ENCODE measurements around the gene ADGRD1.

Gene ADGRD1

DNA sequence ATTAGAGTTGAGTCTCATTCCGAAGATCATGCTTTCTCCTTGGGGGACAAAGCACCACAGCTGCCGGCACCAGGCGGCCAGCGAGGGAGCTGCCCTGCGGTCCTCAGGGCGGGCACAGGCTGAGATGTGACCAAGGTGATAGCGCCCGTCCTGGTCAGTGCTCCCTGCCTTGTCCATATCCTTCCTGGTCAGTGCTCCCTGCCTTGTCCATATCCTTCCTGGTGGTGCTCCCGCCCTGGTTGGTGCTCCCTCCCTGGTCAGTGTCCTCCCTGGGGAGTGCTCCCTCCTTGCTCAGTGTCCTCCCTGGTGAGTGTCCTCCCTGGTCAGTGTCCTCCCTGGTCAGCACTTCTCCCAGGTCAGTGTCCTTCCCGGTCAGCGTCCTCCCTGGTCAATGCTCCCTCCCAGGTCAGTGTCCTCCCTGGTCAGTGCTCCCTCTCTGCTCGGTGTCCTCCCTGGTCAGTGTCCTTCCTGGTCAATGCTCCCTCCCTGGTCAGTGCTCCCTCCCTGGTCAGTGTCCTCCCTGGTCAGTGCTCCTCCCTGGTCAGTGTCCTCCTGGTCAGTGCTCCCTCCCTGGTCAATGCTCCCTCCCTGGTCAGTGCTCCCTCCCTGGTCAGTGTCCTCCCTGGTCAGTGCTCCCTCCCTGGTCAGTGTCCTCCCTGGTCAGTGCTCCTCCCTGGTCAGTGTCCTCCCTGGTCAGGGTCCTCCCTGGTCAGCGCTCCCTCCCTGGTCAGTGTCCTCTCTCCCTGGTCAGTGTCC, 92.2 kb downstream of the ADGRD1 start:
- no peak for DNase-seq

DNA sequence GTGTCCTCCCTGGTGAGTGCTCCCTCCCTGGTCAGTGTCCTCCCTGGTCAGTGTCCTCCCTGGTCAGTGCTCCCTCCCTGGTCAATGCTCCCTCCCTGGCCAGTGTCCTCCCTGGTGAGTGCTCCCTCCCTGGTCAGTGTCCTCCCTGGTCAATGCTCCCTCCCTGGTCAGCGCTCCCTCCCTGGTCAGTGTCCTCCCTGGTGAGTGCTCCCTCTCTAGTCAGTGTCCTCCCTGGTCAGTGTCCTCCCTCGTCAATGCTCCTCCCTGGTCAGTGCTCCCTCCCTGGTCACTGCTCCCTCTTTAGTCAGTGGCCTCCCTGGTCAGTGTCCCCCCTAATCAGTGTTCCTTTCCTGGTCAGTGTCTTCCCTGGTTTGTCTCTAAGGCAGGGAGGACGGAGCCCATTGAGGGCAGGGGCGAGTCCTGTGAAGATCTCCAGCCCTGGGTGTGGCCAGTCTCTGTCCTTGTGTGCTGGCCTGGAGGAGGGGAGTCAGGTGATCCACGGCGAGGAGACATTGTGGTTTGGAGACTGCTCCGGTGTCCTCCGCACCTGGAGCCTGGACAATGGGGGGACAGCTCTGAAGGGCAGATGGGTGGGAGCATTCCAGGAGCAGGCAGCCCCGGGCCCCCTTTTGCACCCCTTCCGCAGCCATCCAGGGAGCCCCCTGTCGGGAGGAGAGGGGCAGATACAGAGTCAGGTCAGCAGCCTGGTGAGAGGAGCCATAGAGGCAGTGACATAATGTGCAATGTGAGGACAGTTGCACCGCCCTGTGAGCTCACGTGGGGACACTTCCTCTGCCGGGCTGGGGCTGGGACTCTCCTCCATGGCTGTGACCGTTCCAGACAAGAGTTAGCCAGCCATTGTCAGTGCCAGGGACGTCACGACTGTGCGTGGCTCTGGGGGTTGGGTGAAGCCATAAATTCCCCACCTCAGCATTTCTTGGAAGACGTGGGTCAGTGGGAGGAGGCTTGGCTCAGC, 93.4 kb downstream of the ADGRD1 start:
- no peak for DNase-seq

DNA sequence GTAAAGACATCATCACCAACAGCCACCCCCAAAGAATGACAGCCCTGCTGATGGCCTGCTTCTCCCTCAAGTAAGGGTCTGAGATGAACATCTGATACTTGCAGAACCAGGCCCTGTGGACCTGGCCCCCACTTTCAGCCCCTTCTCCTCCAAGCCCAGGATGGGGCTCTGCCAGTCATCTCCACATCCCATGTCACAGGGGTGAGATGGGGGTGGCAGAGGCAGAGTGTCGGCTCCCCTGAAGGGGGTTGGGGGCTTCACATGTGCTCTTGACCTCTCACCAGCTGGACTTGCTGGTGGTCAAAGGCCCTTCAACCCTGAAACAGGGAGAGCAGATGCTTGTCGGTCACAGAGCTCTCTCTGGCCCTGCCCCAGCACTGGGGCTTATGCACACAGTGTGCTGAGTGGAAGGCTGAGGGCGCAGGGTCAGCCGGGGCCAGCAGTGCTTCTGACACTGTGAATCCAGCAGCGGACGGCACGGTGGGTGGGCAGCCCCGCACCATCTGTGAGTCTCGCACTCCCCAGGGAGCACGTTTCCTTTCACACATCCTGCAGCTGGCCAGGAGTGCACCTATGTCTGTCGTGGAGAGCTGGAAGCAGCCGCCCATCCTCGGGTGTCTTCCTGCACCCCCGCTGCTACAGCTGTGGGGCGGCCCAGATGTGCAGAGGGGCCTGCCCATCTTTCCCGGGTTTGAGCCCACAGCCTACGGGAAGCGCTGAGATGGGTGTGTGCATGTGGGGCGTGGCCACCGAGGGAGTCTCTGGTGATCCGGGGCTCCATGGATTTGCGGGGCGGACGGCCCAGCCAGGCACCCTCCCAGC, 94.3 kb downstream of the ADGRD1 start:
- DNase-seq = no peak

DNA sequence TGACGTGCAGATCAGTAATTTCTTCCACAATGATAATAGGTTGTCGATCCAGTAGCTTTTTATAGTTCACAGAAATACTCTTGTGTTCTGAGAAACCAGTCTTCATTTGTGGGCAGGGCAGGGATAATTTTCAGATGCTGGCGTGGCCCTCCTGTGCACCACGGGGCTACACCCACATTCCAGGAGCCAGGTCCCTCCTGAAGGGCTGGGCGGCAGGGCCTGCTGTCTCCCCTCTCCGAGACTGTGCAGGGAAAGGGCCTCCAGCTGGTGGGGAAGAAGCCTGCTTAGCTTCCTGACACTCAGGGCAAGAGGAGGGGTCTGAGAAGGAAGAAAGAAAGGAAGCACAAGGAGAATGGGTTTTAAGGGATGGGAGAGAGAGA, 94.9 kb downstream of the ADGRD1 start:
- DNase-seq = no peak

DNA sequence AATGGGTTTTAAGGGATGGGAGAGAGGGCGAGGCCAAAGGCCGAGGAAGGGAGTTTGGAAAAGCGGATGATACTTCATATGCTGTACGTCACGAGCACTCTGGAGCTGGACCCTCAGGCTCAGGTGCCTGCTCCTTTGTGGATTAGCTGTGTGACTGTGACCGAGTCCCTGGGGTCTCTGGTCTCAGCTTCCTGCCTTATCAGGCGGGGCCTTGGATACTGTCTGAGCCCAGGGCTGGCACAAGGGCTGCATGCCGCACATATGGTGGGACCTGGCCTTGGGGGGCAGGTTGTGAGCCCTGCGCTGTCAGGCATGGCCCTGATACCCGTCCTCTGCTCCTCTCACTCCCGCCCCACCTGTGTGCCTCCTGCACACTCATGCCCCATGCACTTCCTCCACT, 95.3 kb downstream of the ADGRD1 start:
- no peak for DNase-seq

DNA sequence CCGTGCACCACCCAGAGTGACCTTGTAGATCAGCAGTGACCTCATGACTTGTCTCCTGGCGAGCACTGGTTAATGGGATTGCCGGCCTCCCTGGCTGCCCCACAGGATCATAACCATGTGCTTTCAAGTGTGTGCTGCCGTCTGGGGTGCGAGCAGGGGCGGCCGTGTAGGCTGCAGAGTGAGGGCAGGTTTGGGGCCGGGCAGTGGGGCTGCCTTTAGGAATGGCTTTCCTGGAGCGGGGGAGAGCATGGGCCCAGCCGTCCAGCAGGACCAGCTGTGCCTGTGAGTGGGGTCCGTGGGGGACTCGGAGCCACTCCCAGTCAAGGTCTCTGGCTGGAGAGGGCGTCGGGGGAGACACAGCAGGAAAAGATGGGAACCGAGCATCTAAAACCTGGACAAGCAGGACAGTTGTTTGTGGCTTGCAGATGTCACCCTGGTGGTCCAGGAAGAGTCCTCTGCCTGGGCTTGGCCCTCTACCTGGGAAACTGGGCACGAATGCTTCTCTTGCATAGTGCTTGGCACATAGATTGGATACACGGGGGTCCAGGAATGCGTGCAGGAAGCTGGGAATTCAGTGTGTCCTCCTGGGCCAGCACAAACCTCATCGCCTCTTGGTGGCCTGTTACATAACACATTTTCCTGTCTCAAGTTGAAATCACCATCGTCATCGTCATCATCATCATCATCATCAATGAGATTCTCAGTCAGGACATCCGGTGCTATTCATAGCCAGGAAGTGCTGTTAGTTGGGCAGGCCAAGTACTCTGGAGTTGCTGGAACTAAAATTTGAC, 96.0 kb downstream of the ADGRD1 start:
- no peak for DNase-seq

DNA sequence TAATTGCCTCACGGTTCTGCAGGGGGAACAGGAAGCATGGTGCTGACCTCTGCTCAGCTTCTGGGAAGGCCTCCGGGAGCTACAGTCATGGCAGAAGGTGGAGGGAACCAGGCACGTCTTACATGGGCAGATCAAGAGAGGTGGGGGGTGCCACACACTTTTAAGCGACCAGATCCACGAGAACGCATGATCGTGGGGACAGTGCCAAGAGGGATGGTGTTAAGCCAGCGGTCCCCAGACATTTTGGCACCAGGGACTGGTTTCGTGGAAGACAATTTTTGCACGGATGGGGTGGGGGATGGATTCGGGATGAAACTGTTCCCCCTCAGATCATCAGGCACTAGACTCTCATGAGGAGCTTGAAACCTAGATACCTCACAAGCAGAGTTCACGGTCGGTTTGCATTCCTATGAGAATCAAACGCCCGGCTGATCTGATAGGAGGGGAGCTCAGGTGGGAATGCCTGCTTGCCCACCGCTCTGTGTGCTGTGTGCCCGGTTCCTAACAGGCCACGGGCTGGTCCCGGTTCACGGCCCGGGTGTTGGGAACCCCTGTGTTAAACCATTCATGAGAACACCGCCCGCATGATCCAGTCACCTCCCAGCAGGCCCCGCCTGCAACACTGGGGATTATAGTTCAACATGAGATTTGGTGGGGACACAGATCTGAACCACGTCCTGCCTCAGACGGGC, 96.9 kb downstream of the ADGRD1 start:
- no peak for DNase-seq

DNA sequence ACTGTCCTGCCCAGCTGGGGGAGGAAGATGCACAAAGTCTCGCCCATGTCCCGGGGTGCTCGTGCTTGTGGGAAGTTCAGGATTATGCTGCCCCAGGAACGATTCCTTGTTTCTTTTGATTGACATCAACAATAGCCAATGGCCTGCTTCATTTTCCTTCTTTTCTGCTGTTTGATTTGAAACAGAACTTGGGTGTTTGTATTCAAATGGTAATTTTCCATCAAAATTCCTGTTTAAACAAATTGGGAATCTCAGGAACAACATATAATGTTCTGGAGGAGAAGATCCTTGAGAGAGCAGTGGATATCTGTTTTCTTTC, 97.4 kb downstream of the ADGRD1 start:
- no peak for DNase-seq

DNA sequence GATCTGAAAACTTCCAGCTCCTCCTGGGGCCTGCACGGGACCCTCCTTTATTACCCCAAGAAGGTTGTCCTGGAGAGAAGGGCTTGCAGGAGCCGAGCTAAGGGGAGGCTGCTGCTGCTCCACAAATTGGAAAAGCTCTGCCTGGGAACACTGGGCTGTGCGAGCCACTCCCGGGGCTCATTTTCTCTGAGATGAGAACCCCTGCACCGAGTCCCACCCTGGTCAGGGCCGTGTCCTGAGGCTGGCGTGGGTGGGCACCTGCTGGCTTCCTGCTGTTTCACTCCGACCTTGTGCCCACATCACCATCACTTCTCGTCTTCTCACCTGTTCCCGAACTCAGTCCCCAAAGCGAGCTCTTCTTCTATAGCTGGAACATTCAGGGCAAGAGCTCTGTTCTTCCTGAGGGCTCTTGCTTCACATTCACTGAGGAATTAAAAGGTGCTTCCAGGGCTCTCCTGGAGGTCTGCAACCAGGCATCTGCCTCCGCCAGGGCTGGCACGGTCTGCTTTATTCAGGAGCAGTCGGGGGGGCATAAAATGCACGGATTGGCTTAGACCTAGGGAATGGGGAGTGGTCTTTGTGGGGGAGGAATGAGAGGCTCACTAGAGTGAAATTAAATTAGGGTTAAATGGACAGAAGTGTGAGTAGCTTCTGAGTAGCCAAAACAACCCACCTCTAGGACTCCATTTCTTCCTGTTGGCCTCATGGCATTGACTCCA, 98.5 kb downstream of the ADGRD1 start:
- no peak for DNase-seq

DNA sequence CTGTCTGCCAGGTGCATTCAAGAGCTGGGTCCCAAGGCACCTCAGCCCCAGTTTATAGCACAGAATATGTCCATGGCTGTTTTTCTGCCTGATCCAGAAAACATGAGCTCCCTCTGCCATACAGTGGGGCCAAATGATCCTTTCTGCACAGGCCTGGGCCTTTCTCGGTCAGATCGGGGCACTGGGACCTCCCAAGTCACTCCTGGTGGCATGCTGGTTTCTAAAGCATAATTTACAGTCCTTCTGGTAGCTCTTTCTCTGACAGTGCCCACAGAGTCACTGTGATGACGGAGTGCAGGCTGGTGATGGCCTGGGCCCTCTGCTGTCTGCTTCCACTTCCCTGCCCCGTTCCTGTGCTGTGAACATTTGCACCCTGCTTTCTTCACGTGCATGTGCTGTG, 99.2 kb downstream of the ADGRD1 start:
- DNase-seq = no peak

DNA sequence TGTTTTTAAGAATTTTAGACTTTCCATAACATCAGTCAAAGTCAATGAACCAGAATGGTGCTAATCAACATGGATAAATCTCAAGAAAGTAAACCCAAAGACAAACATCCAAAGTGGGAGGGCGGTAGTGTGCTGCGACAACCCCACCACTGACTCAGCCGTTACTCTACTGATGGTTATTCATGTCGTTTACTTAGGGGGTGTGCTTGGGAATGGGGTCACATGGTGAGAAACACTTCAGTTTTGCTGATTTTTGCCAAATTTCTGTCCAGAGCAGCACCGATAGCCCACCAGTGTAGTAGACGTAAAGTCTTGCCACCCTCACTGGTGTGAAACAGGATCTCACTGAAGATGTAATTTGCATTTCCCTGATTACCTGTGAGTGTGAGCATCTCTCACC, 99.9 kb downstream of the ADGRD1 start:
- DNase-seq = no peak

DNA sequence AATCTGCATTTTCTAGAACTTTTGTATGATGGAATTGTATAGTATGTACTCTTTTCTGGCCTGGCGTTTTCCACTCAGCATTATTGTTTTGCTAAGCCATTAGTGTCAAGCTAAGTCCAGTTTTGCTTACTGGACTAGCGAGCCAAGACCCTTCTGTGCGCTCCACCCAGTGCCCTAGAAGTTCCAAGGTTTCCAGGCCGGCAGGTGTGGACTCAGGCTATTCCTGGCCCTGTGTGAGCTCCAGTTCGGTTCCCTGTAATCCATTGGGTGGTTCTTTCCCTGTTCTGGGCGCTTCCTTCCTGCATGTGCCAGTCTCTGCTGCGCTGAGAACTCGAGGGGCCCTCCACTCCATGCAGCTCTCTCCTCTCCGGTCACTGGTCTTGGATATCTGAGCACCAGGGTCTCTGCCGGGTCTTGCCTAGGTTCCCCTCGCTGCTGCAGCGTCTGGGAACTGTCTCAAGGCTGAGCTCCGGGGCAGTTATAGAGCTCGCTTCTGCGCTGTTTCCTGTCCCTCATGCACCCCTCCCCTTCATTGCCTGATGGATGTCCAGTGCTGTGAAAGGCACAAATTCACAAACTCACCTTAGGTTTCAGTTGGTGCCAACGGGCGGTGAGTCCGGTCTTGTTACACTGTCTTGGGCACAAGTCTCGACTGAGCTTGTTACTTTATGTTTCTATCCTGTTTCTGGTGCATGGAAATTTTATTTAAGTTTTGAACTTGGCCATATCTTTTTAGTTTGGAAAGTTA, 100.8 kb downstream of the ADGRD1 start:
- DNase-seq = no peak

DNA sequence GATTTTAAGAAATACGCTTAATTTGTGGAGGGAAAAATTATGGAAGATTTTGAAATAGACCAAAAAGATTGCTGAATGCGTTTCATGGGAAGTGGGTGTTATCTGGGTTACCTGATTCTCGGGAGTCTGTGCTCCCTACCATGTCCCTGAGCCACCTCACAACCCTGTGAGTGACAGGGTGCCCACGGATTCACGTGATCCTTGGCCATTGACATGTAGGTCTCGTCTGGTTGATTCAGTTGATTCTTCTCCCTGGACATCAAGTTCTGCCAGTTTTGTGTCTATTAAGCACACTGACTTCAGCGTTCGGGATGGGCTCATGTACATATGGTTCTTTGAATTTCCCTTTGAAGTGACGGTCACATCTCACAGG, 101.4 kb downstream of the ADGRD1 start:
- DNase-seq = no peak

DNA sequence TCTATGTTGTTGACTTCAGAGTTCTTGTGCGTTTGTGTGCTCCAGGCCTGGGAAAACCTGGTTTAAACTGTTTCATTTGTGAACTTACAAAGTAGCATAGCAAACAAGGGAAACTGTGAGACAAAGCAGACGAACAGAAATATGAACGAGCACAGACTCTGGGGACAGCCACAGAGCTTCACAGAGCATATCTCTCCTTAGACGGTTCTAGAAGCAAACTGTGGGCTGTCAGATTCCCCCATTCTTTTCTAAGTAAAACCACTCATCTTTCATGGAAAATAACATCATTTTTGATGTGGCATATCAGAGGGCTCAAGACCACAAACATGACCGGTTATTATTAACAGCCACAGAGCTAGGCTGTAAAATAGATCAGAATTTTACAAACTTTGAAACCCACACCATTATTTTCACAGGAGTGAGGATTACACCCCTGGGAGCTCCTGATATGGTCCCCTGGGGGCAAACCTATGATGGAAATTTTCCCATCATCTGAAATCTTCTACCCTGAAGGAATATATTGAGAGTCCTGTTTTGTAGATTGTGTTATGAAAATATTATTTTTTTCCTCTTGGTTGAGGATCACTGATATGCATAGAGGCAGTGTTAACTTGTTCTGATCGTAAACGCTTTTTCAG, 102.0 kb downstream of the ADGRD1 start:
- no peak for DNase-seq

DNA sequence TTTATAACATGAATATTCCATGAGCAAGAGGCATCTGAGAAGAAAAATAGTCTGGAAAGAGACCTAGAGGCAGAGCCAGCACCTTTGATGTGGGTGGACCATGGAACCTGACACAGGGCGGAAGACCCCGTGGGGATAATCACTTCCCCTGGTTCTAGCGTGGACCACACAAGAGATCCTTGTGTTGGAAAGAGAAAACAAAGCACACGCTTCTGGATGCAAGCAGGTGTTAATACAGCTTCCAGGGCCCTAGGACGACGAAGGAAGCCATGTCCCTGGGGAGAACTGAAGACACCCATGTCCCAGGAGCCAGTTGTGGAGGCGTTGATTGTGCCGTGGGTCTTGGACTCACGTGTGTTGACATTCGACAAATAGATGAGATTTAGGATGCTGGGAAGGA, 102.9 kb downstream of the ADGRD1 start:
- no peak for DNase-seq

DNA sequence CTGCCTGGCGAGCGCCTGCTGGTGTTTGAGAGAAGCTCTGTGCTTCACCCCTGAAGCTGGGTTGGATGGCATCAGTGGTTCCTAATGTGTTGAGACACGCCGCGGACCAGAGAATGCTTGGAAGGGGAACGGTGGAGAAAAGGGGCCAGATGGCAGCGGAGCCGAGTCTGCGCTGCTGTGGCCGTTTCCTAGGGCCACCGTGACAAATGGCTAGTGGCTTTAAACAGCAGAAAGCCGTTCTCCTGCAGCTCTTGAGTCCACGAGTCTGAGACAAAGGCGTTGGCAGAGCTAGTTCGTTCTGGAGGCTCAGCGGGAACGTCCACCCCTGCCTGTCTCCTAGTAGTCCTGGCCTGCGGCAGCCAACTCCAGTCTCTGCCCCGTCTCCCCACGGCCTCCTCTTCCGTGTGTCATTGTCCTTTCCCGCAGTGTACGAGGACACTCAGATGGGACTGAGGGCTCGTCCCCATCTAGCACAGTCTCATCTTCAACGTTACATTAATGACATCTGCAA, 103.6 kb downstream of the ADGRD1 start:
- no peak for DNase-seq

DNA sequence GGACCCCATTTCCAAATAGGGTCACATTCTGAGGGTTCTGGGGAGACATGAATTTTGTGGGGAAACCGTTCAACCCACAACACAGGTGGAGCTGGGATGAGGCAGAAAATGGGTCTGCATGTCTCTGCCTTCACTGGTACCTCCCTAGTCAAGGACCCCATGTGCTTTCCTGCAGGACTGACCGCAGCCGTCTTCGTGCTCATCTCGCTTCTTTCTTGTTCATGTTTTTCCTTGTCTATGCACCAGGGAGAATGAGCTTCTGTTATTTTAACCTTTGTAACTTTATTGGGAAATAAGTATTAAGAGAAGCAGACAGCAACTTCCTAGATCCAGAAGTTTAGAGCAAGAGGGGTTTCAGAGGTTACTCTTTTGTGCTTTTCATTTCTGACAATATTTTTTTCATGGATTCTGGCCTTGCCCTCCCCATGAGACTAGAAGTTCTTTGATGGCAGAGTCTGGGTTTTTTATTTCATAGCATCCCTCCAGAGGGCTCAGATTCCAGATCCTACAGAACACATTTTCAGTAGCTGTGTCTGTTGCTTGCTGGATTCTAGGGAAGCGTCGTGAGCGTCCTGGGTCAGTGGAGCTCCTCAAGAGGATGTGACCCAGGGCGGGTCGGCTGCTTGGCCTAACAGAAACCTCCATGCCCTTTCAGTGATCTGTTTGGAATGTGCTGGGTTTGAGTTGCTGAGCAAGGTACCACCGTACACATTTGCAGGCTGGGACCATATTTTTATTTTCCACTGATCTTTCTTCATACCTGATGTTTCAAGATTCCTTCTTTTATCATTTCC, 104.2 kb downstream of the ADGRD1 start:
- no peak for DNase-seq

DNA sequence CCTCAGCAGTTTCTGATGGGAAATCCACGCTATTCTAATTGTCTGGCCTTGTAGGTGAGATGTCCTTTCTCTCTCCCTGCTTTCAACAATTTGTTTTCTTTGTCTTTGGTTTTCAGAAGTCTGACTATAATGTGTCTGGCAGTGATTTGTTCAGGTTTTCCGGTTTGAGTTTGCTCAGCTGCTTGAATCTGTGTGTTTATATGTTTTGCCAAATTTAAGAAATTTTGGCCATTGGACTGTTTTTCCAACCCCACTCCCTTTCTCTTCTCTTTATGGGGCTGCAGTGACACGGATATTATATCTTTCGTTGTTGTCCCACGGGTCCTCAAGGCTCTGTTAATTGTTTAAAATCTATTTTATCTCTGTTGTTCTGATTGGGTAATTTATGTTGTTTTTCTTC, 105.0 kb downstream of the ADGRD1 start:
- no peak for DNase-seq
